ENCODE data around the gene MYO3B.

The MYO3B gene

DNA sequence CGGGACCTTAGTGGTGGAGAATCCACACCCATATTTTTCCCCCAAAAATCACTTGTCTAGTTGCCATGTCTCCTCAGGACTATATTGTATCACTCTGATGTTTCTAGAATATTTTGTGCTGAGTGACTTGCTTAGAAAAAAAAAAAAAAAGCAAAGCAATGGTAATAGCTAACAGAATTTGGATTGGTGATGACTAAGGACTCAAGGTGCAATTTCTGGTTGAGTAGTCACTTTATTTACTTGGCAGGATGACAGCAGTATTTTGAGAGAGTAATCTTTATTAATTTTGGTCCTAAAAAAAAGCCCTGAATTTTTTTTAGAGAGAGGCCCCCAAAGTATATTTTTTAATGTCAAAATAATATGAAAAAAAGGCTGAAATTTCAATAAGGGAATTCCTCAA is 32.8 kb upstream of the MYO3B start:
- TF ChIP-seq, protein P1, sequence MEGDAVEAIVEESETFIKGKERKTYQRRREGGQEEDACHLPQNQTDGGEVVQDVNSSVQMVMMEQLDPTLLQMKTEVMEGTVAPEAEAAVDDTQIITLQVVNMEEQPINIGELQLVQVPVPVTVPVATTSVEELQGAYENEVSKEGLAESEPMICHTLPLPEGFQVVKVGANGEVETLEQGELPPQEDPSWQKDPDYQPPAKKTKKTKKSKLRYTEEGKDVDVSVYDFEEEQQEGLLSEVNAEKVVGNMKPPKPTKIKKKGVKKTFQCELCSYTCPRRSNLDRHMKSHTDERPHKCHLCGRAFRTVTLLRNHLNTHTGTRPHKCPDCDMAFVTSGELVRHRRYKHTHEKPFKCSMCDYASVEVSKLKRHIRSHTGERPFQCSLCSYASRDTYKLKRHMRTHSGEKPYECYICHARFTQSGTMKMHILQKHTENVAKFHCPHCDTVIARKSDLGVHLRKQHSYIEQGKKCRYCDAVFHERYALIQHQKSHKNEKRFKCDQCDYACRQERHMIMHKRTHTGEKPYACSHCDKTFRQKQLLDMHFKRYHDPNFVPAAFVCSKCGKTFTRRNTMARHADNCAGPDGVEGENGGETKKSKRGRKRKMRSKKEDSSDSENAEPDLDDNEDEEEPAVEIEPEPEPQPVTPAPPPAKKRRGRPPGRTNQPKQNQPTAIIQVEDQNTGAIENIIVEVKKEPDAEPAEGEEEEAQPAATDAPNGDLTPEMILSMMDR (IDR thresholded peaks at IDR 0.05): no peak

DNA sequence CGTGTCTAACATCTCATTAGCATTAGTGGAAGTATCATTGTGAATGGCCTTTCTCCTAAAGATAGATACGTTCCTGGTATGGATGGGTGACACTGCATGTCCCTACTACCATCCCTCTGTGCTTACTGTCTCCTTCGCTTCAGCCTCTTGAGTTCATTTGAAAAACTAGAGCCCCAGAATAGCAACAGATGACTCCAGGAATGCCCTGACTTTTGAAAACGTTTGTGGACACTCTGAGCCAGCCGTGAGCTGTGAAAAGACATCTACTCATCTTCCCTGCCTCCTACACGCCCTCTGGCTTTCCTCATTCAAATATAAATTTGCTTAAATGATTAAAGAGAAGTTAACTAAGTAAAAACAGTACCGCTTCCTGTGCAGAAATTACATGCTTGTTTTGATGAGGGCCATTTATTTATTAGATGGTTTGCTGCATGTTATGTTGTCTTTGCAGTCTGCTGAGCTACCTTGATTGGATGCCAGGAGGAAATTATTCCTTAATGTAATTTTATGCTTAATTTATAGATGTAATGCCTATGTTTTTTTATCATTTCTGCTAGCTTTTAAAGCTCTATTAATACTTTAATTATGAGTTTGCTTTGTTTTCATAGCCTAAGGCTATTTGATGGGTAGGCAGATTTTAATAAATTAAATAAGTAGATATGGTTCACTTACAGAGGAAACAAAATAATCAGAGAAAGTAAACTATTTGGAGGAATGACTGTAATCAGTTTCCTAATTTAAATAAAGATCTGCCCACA is 32.1 kb upstream of the MYO3B start:
- TF ChIP-seq, protein P1 (IDR thresholded peaks at IDR 0.05): no peak

DNA sequence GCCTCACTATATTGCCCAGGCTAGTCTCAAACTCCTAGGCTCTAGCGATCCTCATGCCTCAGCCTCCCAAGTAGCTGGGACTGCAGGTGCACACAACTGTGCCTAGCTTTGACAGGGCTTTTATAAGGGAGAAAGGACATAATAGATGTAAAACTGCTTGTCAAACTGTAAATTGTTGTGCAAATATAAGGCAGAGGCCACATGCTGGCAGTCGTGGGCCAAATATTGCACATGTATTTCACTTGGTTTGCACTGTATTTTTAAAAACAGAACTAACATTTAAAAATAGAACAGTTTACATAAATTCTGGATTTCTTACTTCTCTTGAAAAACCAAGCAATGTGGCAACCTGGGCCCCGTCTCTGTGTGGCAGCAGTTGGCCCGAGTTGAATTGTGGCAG is 31.2 kb upstream of the MYO3B start:
- TF ChIP-seq, protein P1 (IDR thresholded peaks at IDR 0.05): no peak

DNA sequence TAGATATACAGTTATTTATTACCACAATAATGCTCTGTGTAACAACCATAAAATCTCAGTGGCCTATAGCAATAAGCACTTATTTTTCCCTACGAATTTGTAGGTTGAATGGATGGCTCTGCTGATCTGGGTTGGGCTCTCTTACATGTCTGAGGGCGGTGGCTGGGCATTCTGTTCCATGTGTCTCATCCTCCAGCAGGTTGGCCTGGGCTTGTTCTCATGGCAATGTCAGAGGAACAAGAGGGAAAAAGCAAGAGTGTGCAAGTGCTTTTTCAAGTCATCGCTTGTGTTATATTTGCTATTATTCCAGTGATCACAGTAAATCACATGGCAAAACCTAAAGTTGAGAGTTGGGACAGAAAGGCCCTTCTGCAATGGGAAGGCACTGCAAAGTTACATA is 30.4 kb upstream of the MYO3B start:
- TF ChIP-seq, protein P1 (IDR thresholded peaks at IDR 0.05): no peak

DNA sequence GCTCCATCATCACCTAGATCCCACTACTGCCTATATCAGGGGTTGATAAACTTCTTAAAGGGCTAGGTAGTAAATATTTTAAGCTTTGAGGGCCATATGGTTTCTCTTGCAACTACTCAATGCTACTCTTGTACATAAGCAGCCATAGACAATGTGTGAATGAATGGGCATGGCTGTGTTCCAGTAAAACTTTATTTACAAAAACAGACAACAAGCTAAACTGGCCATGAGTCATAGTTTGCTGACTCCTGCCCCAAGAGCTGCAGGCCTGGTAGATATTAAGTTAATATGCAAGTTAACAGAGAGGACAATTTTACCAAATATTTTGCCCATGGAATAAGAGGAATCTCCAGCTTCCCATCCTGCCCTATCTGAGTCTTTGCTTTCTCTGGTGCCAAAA is 29.8 kb upstream of the MYO3B start:
- TF ChIP-seq, protein P1 (IDR thresholded peaks at IDR 0.05): no peak

DNA sequence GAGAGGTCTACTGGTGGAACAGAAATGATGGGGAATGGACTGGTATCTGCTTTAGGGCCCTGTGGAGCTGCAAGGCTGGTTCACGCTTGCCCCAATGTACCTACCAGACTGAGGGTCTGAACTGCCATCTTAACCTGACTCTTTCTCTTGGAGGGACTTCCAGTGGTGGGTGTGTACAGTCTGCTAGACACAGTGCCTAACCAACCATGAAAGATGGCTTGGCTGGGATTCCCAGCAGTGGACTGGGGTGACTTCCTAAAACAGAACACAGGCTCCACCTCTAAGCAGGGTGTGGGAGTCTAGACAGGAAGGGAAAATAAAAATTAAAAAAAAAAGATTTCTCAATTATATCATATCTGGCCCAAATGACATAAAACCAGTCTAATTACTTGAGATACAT is 25.5 kb upstream of the MYO3B start:
- TF ChIP-seq, protein P1 (IDR thresholded peaks at IDR 0.05): no peak

DNA sequence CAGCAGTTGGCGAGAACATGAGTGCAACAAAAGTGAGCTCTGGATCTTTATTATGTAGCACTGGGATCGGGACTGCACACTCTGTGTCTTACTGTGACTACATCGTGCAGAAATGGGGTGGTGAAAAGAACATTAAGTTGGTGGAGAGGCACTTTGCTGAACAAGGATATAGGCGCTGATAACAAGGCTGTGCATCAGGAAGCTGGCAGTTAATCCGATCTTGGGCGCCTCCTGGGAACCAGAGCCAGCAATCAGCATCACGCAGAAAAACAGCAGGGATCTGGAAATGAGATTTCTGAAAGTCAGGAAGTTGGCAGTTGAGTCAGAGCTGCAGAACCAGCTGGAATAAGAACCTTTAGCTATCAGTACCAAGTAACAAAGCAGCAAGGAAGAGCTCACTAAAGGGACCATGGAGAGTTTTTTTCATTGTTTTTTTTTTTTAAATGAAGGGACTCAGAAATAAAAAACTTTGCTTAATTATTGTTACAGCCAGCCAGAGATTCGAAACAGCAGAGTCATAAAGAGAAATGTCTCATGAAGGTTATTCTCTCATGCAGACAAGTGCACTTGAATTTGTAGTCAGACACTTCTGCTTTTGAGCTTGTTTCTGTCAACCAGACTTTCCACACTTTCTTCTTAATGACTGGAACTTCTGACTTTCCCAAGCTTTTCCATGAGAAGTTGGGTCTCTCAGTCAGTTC is 22.8 kb upstream of the MYO3B start:
- TF ChIP-seq, protein P1 (IDR thresholded peaks at IDR 0.05): no peak
